CD4-positive, alpha-beta T cell treated with Interleukin-6 at 100 ng/mL for 8 hours (primary cell): ENCODE measurements around the gene HS1BP3.

Experiments
- DNase-seq: peaks from one replicate; pipeline ENCODE4 v3.0.0-alpha.2; 2020; ENCODE audit warnings: mixed read lengths, low spot score

The HS1BP3 gene

GRCh38 chr2:20629581-20630171 is 21.2 kb downstream of the HS1BP3 start:
- DNase-seq: no peak

GRCh38 chr2:20629181-20629580 is 21.7 kb downstream of the HS1BP3 start:
- no peak for DNase-seq

DNA sequence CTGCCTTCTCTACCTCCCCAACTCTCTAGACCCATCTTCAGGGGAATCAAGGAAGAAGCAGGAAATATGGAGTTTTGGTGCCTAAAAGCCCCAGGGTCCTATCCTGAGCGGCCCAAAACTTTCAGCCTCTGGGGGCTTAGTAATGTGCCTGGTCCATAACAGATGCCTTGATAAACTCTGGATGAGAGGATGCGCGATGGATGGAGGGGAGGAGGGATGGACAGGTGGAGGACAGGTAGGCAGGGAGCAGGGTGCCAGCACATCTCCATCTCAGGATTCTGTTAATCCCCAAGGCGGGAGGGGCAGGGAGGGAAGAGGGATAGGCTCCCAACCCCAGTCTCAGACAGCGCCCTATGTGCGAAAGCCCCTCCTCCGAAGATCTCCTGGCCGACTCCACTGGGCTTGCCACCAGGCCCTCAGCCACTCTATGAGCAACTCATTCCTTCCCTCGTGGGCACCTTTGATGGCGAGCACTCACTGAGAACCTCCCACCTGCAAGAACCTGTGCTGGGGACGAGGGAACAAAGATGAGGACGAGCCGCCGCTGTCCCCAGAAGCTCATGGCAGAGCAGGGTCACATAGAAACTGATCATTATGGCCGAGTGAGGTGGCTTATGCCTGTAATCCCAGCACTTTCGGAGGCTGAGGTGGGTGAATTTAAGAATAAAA is 23.1 kb downstream of the HS1BP3 start:
- DNase-seq: no peak

DNA sequence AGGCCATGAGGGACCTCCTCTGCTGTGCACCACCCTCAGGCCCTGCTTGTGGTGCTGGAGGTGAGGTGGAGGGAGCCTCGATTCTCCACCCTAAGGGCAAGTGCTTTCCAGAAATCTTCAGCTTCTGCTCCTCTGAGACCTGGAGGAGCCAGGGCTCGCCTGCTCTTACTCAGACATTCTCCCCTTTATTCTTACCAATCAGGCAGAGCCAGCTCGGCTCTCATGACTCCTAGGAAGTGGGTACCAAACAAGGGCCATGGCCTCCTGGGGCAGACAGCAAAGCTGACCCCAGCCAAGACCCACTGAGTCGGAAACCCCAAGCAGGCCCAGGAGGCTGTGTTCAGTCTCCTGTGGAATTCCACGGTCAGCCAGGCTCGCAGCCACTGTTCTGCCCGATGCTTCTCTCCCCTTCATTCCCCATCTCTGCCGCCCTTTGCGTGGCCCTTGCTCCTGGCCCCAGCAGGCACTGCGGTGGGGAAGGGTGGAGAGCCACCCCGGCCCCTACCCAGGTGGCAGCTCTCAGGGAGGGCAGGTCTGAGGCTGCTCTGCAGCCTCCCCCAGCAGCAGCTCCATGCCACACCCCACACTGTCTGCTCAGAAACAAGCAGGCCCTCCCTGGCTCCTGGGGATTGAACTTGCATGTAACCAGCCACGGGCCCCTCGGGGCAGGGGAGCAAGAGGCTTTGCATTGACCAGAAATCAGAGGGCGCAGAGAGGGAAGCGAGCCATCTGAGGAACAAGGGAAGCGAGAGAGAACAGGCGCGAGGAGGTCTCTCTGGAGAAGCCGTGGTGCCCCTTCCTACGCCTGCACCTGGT is 24.0 kb downstream of the HS1BP3 start:
- no peak for DNase-seq

- no peak for DNase-seq
These were observed 24.6 kb downstream of the HS1BP3 start for GRCh38 chr2:20626392-20626697.

- no peak for DNase-seq
These were observed 25.2 kb downstream of the HS1BP3 start for GRCh38 chr2:20625491-20626391.

- DNase-seq: no peak
These were observed 25.9 kb downstream of the HS1BP3 start for GRCh38 chr2:20624884-20625485.

GRCh38 chr2:20624156-20624883 is 26.6 kb downstream of the HS1BP3 start:
- no peak for DNase-seq

DNA sequence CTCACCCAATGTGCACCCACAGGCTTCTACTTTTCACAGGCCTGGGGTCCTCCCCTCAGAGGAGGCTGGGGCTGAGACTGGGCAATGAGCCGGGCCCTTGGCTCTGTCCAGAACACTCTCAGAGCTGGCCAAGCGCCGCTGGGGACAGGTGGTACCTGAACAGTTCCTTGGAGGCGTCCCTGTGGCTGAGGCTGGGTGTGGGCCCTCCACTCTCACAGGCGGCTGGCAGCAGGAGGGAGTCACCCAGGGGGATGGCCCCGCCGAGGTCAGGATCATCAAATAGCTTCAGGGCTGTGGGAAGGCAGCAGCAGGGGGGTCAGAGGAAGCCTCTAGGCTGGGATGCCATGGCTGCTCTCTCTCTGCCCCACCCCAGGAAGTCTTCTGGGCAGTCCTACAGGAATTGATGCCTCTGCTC is 27.1 kb downstream of the HS1BP3 start:
- no peak for DNase-seq

- DNase-seq: no peak
These were observed 27.7 kb downstream of the HS1BP3 start for GRCh38 chr2:20623241-20623640.

DNA sequence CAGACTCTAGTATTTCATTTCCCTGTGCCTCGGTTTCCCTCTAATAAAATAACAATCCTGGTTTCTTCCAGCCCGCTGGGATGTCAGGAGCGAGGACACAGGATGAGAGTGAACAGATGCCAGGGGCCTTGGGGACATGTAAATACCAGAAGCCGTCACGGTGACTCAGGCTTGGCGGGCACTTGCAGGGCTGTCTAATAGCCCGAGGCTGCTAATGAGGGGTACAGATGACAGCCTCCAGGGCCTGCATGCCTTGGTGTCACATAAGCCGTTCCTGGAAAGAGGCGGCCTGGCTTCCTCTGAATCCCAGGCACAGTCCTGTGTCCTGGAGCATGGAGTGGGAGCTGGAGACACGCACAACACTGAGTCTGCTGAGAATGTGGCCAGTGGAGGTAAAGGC is 28.2 kb downstream of the HS1BP3 start:
- no peak for DNase-seq

DNA sequence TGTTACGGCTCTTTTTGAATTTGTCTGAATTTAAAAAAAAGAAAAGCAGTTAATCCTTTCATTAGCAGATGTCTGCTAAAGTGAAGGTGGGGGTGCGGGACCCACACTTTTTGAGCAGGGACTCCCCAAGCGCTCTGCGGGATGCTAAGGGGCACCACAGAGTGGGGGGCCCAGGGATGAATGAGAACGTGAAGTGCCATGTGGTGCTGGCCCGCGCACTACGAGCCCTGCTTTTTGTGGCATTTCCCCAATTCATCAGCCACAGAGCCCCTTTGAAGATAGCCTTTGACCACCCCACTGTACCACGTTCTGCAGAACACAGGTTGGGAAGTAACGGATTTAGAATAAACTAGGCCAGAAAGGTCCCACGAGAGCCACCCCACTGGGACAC is 28.6 kb downstream of the HS1BP3 start:
- no peak for DNase-seq

- DNase-seq: no peak
These were observed 29.3 kb downstream of the HS1BP3 start for GRCh38 chr2:20621366-20622295.

DNA sequence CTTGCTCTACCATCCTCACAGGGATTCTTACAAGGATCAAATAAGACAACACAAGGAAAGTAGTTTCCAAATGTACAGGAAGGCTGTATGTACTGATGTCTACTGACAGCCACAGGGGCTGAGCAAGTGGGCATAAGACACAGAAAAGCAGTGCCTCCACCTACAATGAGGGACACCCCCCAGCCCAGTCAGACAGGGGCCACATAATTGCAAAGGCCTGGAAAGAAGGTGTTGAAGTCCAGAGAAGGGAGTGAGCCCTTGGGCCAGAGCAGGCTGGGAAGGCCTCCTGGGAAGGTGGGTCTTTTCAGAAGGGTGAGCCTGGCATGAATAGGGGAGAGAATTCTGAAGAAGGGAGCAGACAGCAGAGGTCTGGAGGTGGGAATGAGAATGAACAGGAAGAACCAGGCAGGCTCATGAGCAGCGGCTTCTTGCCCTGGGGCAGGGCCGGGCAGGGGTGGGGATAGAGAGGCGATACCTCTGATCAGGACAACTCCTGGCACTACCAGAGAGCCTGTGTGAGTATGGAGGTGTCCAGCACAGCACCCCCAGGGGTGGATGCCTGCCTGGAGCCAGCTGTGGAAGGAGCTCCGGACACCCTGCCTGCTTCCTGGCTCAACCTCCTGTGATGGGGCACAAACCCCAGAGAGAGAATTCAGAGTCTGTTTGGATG is 30.1 kb downstream of the HS1BP3 start:
- DNase-seq: no peak

DNA sequence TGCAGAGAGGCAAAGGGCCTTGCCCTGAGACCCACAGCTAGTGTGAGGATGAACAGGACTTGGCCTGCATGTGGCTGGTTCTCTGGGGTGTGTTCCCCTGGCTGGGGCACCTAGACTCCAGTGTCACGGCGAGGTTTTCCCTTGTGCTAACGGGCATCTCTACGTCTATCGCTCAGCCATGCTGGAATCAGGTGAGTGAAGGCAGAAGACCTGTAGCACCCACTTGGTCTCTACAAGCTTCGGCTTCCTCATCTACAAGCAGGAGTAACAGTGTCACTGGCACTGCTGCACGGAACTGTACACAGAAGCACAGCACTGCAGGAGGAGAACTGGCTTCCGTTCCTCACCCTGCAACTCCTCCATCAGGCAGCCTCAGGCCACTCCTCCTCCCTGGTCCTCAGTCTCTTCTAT is 30.6 kb downstream of the HS1BP3 start:
- no peak for DNase-seq

- DNase-seq: no peak
These were observed 31.3 kb downstream of the HS1BP3 start for GRCh38 chr2:20619624-20620024.

- DNase-seq: no peak
These were observed 31.9 kb downstream of the HS1BP3 start for GRCh38 chr2:20618886-20619521.

DNA sequence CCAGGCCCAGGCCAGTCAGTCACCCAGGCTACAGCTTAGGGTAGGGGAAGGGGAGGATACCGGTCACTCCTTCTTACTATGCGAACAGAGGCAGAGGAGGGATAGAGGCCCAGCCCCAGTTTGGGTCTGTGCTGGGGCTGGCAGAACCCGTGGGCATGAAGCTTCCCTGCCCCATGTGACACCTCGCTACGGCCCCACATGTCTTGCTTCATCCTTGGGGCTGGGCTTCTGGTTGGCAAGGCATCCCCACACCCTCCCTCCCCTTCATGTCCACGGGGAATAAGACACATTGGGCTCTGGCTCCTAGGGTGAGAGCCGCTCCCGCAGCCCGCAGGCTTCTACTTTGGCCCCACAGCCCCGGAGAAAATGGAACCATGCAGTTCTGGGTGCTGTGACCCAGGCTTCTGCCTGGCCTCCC is 32.4 kb downstream of the HS1BP3 start:
- no peak for DNase-seq

DNA sequence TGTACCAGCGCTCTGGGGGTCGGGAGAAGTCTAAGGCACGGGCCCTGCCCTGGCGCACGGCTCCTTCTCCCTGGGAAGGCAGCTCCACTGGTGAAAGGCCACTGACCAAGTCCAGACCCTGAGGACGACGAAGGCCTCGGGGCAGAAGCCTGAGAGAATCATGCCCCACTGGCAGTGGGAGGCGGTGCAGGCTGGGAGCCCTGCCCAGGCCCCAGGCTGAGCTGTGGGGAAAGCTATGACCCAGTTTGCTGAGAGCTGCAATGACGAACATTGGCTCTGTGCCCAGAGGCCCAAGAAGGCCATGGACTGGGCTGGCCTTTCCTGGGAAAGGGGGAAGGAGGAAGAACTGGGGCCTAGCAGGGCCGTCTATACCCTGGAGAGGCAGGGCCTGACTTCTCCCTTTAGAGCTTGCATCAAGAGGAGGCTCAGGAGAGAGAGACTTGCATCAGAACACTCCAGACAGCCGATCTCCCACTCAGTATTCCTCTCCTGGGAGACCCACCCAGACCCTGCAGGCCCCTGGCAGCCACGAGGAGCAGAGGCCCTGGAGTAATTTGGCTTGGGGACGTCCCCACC is 32.9 kb downstream of the HS1BP3 start:
- DNase-seq: no peak
